Measurements from ENCODE around the gene DLK1. TPM values are rescaled to one million over a fixed set of nuclear protein-coding genes. Genes with fewer than 3 reads are reported as not detected.

Gene DLK1
- total RNA-seq, 1 donor from 2014 or later, result not detected

- no peak overlapping the region for H3K4me3 Mint-ChIP-seq
- no peak overlapping the region for H3K27ac Mint-ChIP-seq
- intact Hi-C loops (cut with micrococcal nuclease), result no loop called here
- no peaks in the 10 kb centered on the region for H3K9me3 Mint-ChIP-seq
- DNase-seq (ENCODE audit: low spot score), result no peak
- H3K36me3 Mint-ChIP-seq (ENCODE audit: low read depth), result no peaks in the 10 kb centered on the region
- H3K27me3 Mint-ChIP-seq (ENCODE audit: insufficient read depth), result peaks cover 27% of the 10 kb centered on the region
- no peaks in the 10 kb centered on the region for H3K4me1 Mint-ChIP-seq (ENCODE audit: low read depth)
Measured at GRCh38 chr14:100725587-100726387, 905 bp upstream of the DLK1 start.

- Mint-ChIP-seq H3K27ac (no peak overlapping the region), H3K4me1 (ENCODE audit: low read depth) (no peaks in the 10 kb centered on the region), H3K36me3 (ENCODE audit: low read depth) (no peaks in the 10 kb centered on the region), H3K9me3 (no peaks in the 10 kb centered on the region), H3K4me3 (no peak overlapping the region), H3K27me3 (ENCODE audit: insufficient read depth) (peaks cover 27% of the 10 kb centered on the region)
- intact Hi-C loops (cut with micrococcal nuclease), result no loop called here
- DNase-seq (ENCODE audit: low spot score), result no peak
Measured at GRCh38 chr14:100727086-100727872, 587 bp downstream of the DLK1 start.

GRCh38 chr14:100727873-100728240 lies 1.2 kb downstream of the DLK1 start:
- Mint-ChIP-seq H3K27ac (no peak overlapping the region), H3K4me3 (no peak overlapping the region), H3K4me1 (ENCODE audit: low read depth) (no peaks in the 10 kb centered on the region), H3K36me3 (ENCODE audit: low read depth) (no peaks in the 10 kb centered on the region), H3K27me3 (ENCODE audit: insufficient read depth) (peaks cover 27% of the 10 kb centered on the region), H3K9me3 (no peaks in the 10 kb centered on the region)
- intact Hi-C loops (cut with micrococcal nuclease), result no loop called here
- DNase-seq (ENCODE audit: low spot score), result no peak

DNA sequence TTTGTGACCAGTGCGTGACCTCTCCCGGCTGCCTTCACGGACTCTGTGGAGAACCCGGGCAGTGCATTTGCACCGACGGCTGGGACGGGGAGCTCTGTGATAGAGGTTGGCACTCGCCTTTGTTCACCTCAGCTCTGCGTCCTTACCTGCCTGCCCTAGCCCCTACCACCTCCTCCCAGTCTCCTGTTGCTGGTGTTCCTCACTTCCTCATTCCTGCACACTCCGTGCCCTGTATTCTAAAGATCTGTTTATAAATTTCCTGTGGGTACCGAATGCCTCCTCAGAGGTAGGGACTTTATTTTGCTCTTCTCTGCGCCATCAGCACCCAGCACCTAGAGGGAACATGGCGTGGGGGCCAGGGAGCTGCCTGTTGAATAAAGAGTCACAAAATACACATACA lies 2.3 kb downstream of the DLK1 start:
- intact Hi-C loops (cut with micrococcal nuclease), result no loop called here
- H3K27me3 Mint-ChIP-seq (ENCODE audit: insufficient read depth), result peaks cover 27% of the 10 kb centered on the region
- no peak overlapping the region for H3K27ac Mint-ChIP-seq
- no peaks in the 10 kb centered on the region for H3K4me1 Mint-ChIP-seq (ENCODE audit: low read depth)
- no peaks in the 10 kb centered on the region for H3K9me3 Mint-ChIP-seq
- no peak for DNase-seq (ENCODE audit: low spot score)
- no peaks in the 10 kb centered on the region for H3K36me3 Mint-ChIP-seq (ENCODE audit: low read depth)
- H3K4me3 Mint-ChIP-seq, result no peak overlapping the region

DNA sequence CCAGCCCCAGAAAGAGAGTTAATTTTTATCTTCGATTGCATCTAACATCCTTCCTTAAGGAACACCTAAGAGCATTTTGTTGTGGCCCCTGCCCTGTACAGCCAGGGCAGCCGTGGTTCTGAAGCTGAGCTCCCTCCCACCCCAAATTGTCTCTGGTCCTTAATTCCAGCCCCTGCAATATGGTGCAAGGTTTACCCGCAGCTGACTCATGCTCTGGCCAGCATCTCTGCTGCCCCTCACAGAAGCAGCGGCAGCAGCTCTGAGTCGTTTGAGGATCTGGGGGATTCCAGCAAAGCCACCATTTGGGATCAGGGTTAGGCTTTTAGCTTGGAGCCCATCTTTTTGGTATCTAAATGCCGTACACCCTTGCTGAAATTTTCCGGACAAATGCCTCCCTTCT lies 3.3 kb downstream of the DLK1 start:
- Mint-ChIP-seq H3K4me3 (no peak overlapping the region), H3K4me1 (ENCODE audit: low read depth) (no peaks in the 10 kb centered on the region), H3K27me3 (ENCODE audit: insufficient read depth) (peaks cover 27% of the 10 kb centered on the region), H3K9me3 (no peaks in the 10 kb centered on the region), H3K27ac (no peak overlapping the region), H3K36me3 (ENCODE audit: low read depth) (no peaks in the 10 kb centered on the region)
- no peak for DNase-seq (ENCODE audit: low spot score)
- intact Hi-C loops (cut with micrococcal nuclease), result no loop called here

DNA sequence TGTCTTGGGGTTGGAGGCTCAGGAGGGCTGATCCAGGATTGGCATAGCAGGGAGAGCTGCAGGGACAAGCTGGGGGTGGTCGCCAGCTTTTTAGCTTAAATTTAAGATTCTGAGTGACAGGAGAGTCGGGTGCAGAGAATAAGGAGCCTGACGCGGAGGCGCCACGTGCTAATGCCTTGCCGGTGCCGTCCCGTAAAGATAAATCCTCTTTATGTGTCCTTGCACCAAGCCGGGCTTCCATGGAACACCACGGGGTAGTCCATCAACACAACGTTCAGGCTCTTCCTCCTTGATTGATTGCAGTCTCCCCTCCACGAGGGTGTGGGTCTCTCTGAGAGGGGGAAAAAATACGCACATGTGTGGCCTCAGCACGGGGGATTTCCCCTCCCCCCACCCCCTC lies 3.9 kb downstream of the DLK1 start:
- H3K4me3 Mint-ChIP-seq, result no peak overlapping the region
- intact Hi-C loops (cut with micrococcal nuclease), result no loop called here
- DNase-seq (ENCODE audit: low spot score), result no peak
- H3K9me3 Mint-ChIP-seq, result no peaks in the 10 kb centered on the region
- H3K27ac Mint-ChIP-seq, result no peak overlapping the region
- peaks cover 24% of the 10 kb centered on the region for H3K27me3 Mint-ChIP-seq (ENCODE audit: insufficient read depth)
- H3K4me1 Mint-ChIP-seq (ENCODE audit: low read depth), result no peaks in the 10 kb centered on the region
- H3K36me3 Mint-ChIP-seq (ENCODE audit: low read depth), result no peaks in the 10 kb centered on the region

DNA sequence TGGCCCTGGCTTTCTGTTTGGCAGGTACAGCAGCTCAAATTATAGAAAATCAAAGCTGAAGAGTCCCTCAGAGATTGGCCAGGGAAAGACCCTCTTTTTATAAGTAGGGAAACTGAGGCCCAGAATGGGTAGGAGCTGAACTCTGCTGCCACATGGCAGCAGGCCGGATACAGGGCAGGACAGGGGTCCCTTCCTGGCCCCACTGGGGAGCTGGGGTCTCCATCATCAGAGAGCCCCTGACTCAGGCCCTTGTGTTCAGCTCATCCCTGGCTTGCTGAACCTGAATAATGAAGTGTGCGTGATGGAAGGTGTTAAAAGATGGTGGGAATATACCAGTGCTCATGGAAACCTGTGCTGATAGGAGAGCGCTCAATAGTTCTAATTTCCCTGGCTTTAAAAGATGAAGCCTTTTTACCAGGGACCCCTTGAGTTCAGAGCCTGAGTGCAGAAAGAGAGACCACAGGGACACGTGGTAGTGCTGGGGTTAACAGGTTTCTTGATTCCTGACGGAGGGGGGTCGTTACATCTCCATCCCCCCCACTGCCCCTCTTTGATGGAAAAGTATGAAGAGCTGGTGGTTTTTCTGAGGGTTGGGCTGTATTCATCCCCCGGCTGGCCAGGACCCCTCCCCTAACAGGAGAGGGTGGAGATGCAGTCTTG lies 4.4 kb downstream of the DLK1 start:
- intact Hi-C loops (cut with micrococcal nuclease), result no loop called here
- no peak for DNase-seq (ENCODE audit: low spot score)
- no peaks in the 10 kb centered on the region for H3K4me1 Mint-ChIP-seq (ENCODE audit: low read depth)

GRCh38 chr14:100731846-100732765 lies 5.4 kb downstream of the DLK1 start:
- Mint-ChIP-seq H3K9me3 (no peaks in the 10 kb centered on the region), H3K27me3 (ENCODE audit: insufficient read depth) (peaks cover 14% of the 10 kb centered on the region), H3K36me3 (ENCODE audit: low read depth) (no peaks in the 10 kb centered on the region), H3K27ac (no peak overlapping the region), H3K4me1 (ENCODE audit: low read depth) (no peaks in the 10 kb centered on the region), H3K4me3 (no peak overlapping the region)
- no peak for DNase-seq (ENCODE audit: low spot score)
- intact Hi-C loops (cut with micrococcal nuclease), result no loop called here

More for the DNA sequence above, 4.4 kb downstream of the DLK1 start:
- Mint-ChIP-seq H3K27me3 (ENCODE audit: insufficient read depth) (peaks cover 18% of the 10 kb centered on the region), H3K27ac (no peak overlapping the region), H3K9me3 (no peaks in the 10 kb centered on the region), H3K4me3 (no peak overlapping the region), H3K36me3 (ENCODE audit: low read depth) (no peaks in the 10 kb centered on the region)

DNA sequence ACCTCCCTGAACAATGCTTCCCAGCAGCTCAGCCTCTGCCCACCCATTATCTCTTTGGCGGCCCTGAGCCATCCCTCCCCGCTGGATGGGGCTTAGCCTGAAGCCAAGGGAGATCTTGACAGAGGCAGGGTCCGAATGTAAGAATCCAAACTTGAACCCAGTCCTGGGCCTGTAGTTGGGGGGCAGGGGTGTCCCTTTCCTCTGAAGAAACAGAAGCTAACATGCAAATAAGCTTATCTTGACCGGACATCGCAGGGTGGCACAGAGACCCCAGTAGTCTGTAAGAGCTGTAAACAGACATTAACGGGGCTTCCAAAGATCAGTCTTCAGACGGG lies 6.0 kb downstream of the DLK1 start:
- Mint-ChIP-seq H3K36me3 (ENCODE audit: low read depth) (no peaks in the 10 kb centered on the region), H3K9me3 (no peaks in the 10 kb centered on the region), H3K27me3 (ENCODE audit: insufficient read depth) (peaks cover 8% of the 10 kb centered on the region), H3K4me1 (ENCODE audit: low read depth) (no peaks in the 10 kb centered on the region), H3K4me3 (no peak overlapping the region), H3K27ac (no peak overlapping the region)
- intact Hi-C loops (cut with micrococcal nuclease), result no loop called here
- no peak for DNase-seq (ENCODE audit: low spot score)

DNA sequence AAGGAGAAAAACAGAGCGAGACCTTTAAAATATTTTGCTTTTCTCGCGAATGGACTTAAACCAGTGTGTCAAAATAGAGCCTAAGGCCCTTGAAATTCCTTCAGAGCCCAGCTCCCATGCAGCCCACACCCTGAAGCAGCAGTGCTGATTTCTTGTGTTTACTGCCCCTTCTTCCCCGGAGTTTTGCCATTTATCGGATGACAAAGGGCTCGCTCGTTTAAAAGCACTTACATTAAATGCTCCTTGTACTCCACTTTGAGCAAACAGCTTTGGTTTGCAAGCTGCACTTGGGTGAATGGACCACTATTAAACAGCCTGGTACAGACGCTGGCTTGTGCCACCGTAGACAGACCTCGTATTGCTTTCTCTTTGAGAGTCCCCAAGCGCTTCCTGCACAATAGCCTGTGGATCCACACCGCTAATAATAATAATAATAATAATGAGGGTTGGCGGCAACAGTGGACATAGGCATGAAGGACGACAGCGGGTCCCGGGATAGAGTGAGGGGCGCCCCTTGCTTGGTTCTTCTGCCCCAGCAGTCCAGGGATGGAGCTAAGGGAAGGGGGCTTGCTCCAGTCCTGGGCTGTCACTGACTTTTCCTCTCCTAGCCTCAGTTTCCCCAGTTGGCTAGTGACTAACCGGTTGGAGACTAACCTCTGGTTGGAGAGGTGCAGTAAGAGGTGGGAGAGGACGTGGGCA lies 6.6 kb downstream of the DLK1 start:
- Mint-ChIP-seq H3K4me3 (no peak overlapping the region), H3K9me3 (no peaks in the 10 kb centered on the region), H3K4me1 (ENCODE audit: low read depth) (no peaks in the 10 kb centered on the region), H3K36me3 (ENCODE audit: low read depth) (no peaks in the 10 kb centered on the region), H3K27ac (no peak overlapping the region), H3K27me3 (ENCODE audit: insufficient read depth) (peaks cover 4% of the 10 kb centered on the region)
- no peak for DNase-seq (ENCODE audit: low spot score)
- intact Hi-C loops (cut with micrococcal nuclease), result no loop called here

GRCh38 chr14:100734031-100734990 lies 7.6 kb downstream of the DLK1 start:
- no peaks in the 10 kb centered on the region for H3K36me3 Mint-ChIP-seq (ENCODE audit: low read depth)
- intact Hi-C loops (cut with micrococcal nuclease), result no loop called here
- no peaks in the 10 kb centered on the region for H3K4me1 Mint-ChIP-seq (ENCODE audit: low read depth)
- no peaks in the 10 kb centered on the region for H3K27me3 Mint-ChIP-seq (ENCODE audit: insufficient read depth)
- H3K9me3 Mint-ChIP-seq, result no peaks in the 10 kb centered on the region
- no peak overlapping the region for H3K27ac Mint-ChIP-seq
- H3K4me3 Mint-ChIP-seq, result no peak overlapping the region
- DNase-seq (ENCODE audit: low spot score), result no peak
